H9 (cell line): Measurements from ENCODE around the gene NEURL1B. TPM values are rescaled to one million over a fixed set of nuclear protein-coding genes. Genes with fewer than 3 reads are reported as not detected.

ENCODE experiments used
- DNase-seq: peaks from one replicate; pipeline ENCODE4 v3.0.0-alpha.2; 2017
- H2AFZ ChIP-seq: one replicate; pipeline ENCODE4 v1.6.1; 2013; ENCODE audit warnings: mild to moderate bottlenecking, low read length, control low read depth, moderate library complexity
- H2AK5ac ChIP-seq: 2 replicates; pipeline ENCODE4 v1.6.1; 2013; ENCODE audit warnings: low read length, control low read depth, mixed read lengths; ENCODE audit not compliant: insufficient read length
- H2BK120ac ChIP-seq: one replicate; pipeline ENCODE4 v1.6.1; 2013; ENCODE audit warnings: low read depth, mild to moderate bottlenecking, low read length, control low read depth, inconsistent platforms; ENCODE audit not compliant: poor library complexity, severe bottlenecking
- H2BK12ac ChIP-seq: 2 replicates; pipeline ENCODE4 v1.6.1; 2013; ENCODE audit warnings: low read length, control low read depth, mixed read lengths, low read depth; ENCODE audit not compliant: insufficient read length
- H2BK15ac ChIP-seq: 2 replicates; pipeline ENCODE4 v1.6.1; 2013; ENCODE audit warnings: low read depth, low read length, control low read depth
- H2BK20ac ChIP-seq: one replicate; pipeline ENCODE4 v1.6.1; 2013; ENCODE audit warnings: low read depth, mild to moderate bottlenecking, low read length, control low read depth, inconsistent platforms; ENCODE audit not compliant: poor library complexity, severe bottlenecking
- H2BK5ac ChIP-seq: 2 replicates; pipeline ENCODE4 v1.6.1; 2013; ENCODE audit warnings: low read length, control low read depth, mixed read lengths; ENCODE audit not compliant: insufficient read length
- H3K14ac ChIP-seq: 2 replicates; pipeline ENCODE4 v1.6.1; 2013; ENCODE audit warnings: low read length, control low read depth; ENCODE audit not compliant: insufficient read depth
- H3K18ac ChIP-seq: 2 replicates; pipeline ENCODE4 v1.6.1; 2013; ENCODE audit warnings: low read depth, mild to moderate bottlenecking, mixed read lengths, low read length, control low read depth; ENCODE audit not compliant: insufficient read length
- H3K23ac ChIP-seq: 2 replicates; pipeline ENCODE4 v1.6.1; 2013; ENCODE audit warnings: low read length, control low read depth, mixed read lengths, low read depth; ENCODE audit not compliant: insufficient read length
- H3K23me2 ChIP-seq: 2 replicates; pipeline ENCODE4 v1.6.1; 2013; ENCODE audit warnings: low read depth, mild to moderate bottlenecking, mixed read lengths, low read length, control low read depth; ENCODE audit not compliant: insufficient read length, poor library complexity, severe bottlenecking
- H3K27ac ChIP-seq: 2 replicates; pipeline ENCODE4 v1.5.1; 2013; ENCODE audit warnings: low read length, control low read depth, mixed read lengths, low read depth; ENCODE audit not compliant: insufficient read length
- H3K27me3 ChIP-seq: 2 replicates; pipeline ENCODE4 v1.6.1; 2013; ENCODE audit warnings: low read length, control low read depth, inconsistent platforms; ENCODE audit not compliant: insufficient read depth
- H3K4ac ChIP-seq: 2 replicates; pipeline ENCODE4 v1.6.1; 2013; ENCODE audit warnings: low read depth, mild to moderate bottlenecking, control low read depth, inconsistent platforms, low read length, moderate library complexity
- H3K4me1 ChIP-seq: 2 replicates; pipeline ENCODE4 v1.6.1; 2013; ENCODE audit warnings: low read length, control low read depth, inconsistent platforms; ENCODE audit not compliant: insufficient read depth
- H3K4me2 ChIP-seq: 2 replicates; pipeline ENCODE4 v1.6.1; 2013; ENCODE audit warnings: low read length, control low read depth, mixed read lengths; ENCODE audit not compliant: insufficient read length, insufficient read depth
- H3K56ac ChIP-seq: 2 replicates; pipeline ENCODE4 v1.6.1; 2013; ENCODE audit warnings: low read depth, mild to moderate bottlenecking, mixed read lengths, low read length, control low read depth; ENCODE audit not compliant: insufficient read length
- H3K79me1 ChIP-seq: 2 replicates; pipeline ENCODE4 v1.6.1; 2013; ENCODE audit warnings: low read depth, mild to moderate bottlenecking, moderate library complexity, low read length, control low read depth, inconsistent platforms; ENCODE audit not compliant: insufficient read depth, poor library complexity, severe bottlenecking
- H3K79me2 ChIP-seq: 2 replicates; pipeline ENCODE4 v1.6.1; 2013; ENCODE audit warnings: low read length, control low read depth, inconsistent platforms; ENCODE audit not compliant: insufficient read depth
- H3K9ac ChIP-seq: 2 replicates; pipeline ENCODE4 v1.6.1; 2013; ENCODE audit warnings: low read length, control low read depth, mixed read lengths; ENCODE audit not compliant: insufficient read length; ENCODE audit errors: extremely low read depth
- H3K9me3 ChIP-seq: one replicate; pipeline ENCODE4 v1.6.1; 2013; ENCODE audit warnings: low read depth, low read length, inconsistent platforms; ENCODE audit not compliant: control insufficient read depth
- H3T11ph ChIP-seq: one replicate; pipeline ENCODE4 v1.6.1; 2013; ENCODE audit warnings: mild to moderate bottlenecking, low read length, control low read depth, inconsistent platforms
- H4K20me1 ChIP-seq: one replicate; pipeline ENCODE4 v1.6.1; 2013; ENCODE audit not compliant: control insufficient read depth, insufficient read length, insufficient read depth
- H4K5ac ChIP-seq: 2 replicates; pipeline ENCODE4 v1.6.1; 2013; ENCODE audit warnings: low read depth, mild to moderate bottlenecking, mixed read lengths, low read length, control low read depth; ENCODE audit not compliant: insufficient read length
- H4K8ac ChIP-seq: replicated peaks from 2 replicates; pipeline ENCODE4 v1.6.1; 2013; ENCODE audit warnings: low read length, control low read depth, mixed read lengths, low read depth; ENCODE audit not compliant: insufficient read length
- H4K91ac ChIP-seq: 2 replicates; pipeline ENCODE4 v1.6.1; 2013; ENCODE audit warnings: low read depth, mild to moderate bottlenecking, moderate library complexity, mixed read lengths, low read length, control low read depth; ENCODE audit not compliant: insufficient read length
- H3K27ac Mint-ChIP-seq, 3 experiments: 2 replicates in 2 of 3; 3 replicates in 1 of 3; pipeline ENCODE4 v1.8.0; 2020 to 2021; ENCODE audit warnings: mixed read lengths in 3 of 3, mild to moderate bottlenecking in 1 of 3, moderate library complexity in 1 of 3
- H3K27me3 Mint-ChIP-seq: 2 replicates; pipeline ENCODE4 v1.8.0; 2021; ENCODE audit warnings: low read depth, mild to moderate bottlenecking, moderate library complexity, mixed read lengths
- H3K36me3 Mint-ChIP-seq, 3 experiments: 2 replicates in 2 of 3; 3 replicates in 1 of 3; pipeline ENCODE4 v1.8.0; 2020 to 2021; ENCODE audit warnings: low read depth in 3 of 3, mixed read lengths in 3 of 3; ENCODE audit not compliant: insufficient read depth in 1 of 3
- H3K4me1 Mint-ChIP-seq, 2 experiments: 2 replicates each; pipeline ENCODE4 v1.8.0; 2020; ENCODE audit warnings: mixed read lengths in 2 of 2
- H3K4me3 Mint-ChIP-seq, 2 experiments: 2 replicates in 1 of 2; 3 replicates in 1 of 2; pipeline ENCODE4 v1.8.0; 2020 to 2021; ENCODE audit warnings: mild to moderate bottlenecking in 2 of 2, mixed read lengths in 2 of 2, moderate library complexity in 1 of 2
- H3K9me3 Mint-ChIP-seq, 2 experiments: 2 replicates in 1 of 2; 3 replicates in 1 of 2; pipeline ENCODE4 v1.8.0; 2020; ENCODE audit warnings: mild to moderate bottlenecking in 2 of 2, mixed read lengths in 2 of 2, moderate library complexity in 1 of 2
- CTCF ChIP-seq: fragments of 200-600 bp; sonication (generic); conservative IDR thresholded peaks from 3 replicates; pipeline ENCODE4 v1.8.0; 2021; ENCODE audit warnings: antibody characterized with exemption, mild to moderate bottlenecking
- WGBS: extraction: QIAGEN DNeasy Blood & Tissue Kit; methylation state at CpG from one replicate; pipeline ENCODE4 v1.1.7; 2013; ENCODE audit warnings: missing lambda C conversion rate, low lambda C conversion rate, mixed read lengths; ENCODE audit not compliant: insufficient read length; ENCODE audit errors: extremely low coverage; 5-methylcytosine and 5-hydroxymethylcytosine counted together
- total RNA-seq: library from RNA; stranded (reverse); gene quantifications from 2 replicates; pipeline ENCODE4 v1.2.1, GENCODE V29; 2021

Gene NEURL1B
- total RNA-seq, 1 experiment from 2014 or later: 3.6 TPM

GRCh38 chr5:172699999-172700364 is 58.9 kb downstream of the NEURL1B start:
- H3K27ac Mint-ChIP-seq: no peak overlapping the region

More at GRCh38 chr5:172699999-172700364, 58.9 kb downstream of the NEURL1B start:
- Histone ChIP-seq H4K5ac (no peak overlapping the region), H3K27ac (no peak overlapping the region), H4K20me1 (no peaks in the 10 kb centered on the region), H3K9ac (no peak overlapping the region), H2AK5ac (no peak overlapping the region), H3K79me1 (no peaks in the 10 kb centered on the region), H4K8ac (no peak overlapping the region), H3K79me2 (no peaks in the 10 kb centered on the region), H4K91ac (no peak overlapping the region), H3K4me1 (peaks cover 5% of the 10 kb centered on the region; the same call in 1 of the 2 replicates), H3K27me3 (no peaks in the 10 kb centered on the region; the same call in 1 of the 2 replicates), H3K18ac (no peak overlapping the region), H3T11ph (no peak overlapping the region), H3K14ac (no peak overlapping the region), H2BK5ac (no peak overlapping the region), H2AFZ (no peak overlapping the region), H2BK120ac (no peak overlapping the region), H2BK12ac (no peak overlapping the region), H3K23ac (no peak overlapping the region), H3K9me3 (no peaks in the 10 kb centered on the region), H3K56ac (no peak overlapping the region), H2BK15ac (no peak overlapping the region), H2BK20ac (no peak overlapping the region), H3K23me2 (peaks cover 5% of the 10 kb centered on the region), H3K4ac (no peak overlapping the region), H3K4me2 (peak overlapping the region; percentile 44)
- no CpG with 5 or more reads among the region's 6 CpGs for WGBS
- peaks cover 37 to 50% of the 10 kb centered on the region in 2 experiments for H3K4me1 Mint-ChIP-seq
- no peaks in the 10 kb centered on the region for H3K36me3 Mint-ChIP-seq
- TF ChIP-seq CTCF: no peak
- peak overlapping the region; percentile 53 to 68; a peak in 4 of 5 replicates for H3K4me3 Mint-ChIP-seq
- peaks cover 58% of the 10 kb centered on the region for H3K27me3 Mint-ChIP-seq
- H3K9me3 Mint-ChIP-seq: no peaks in the 10 kb centered on the region
- DNase-seq: no peak
